Measurements from ENCODE around the gene TAS1R2. TPM values are rescaled to one million over a fixed set of nuclear protein-coding genes. Genes with fewer than 3 reads are reported as not detected.

Gene TAS1R2
- total and polyA plus RNA-seq, 2 of the 8 experiments (the other 6 are each of a cell fraction or from before 2014, with no cell fraction given) = not detected

DNA sequence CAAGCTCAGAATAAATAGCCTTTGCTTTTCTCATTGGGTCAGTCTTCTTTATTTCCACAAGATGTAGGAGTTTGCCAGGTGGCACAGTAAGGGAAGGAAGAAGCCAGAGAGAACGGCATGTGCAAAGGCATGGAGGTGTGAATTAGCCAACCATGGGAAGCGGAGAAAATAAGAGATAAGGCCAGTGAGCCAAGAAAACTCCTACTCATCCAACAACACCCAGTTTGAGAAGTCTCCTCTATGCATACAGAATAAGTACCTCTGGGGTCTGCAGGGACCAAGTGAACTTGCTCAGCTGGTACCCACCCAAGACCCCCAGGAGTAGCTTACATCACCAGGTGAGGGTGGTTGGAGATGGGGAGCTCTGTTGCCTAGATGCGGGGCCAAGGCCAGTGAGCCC is 66.7 kb downstream of the TAS1R2 start:
- H3K27me3 ChIP-seq (replicated peaks in 1 of 4; ENCODE audit: control insufficient read depth in 3 of 4, extremely low read depth in 1 of 4, insufficient read depth in 3 of 4, low read length in 3 of 4) = peaks cover 0 to 4% (median 0%) of the 10 kb centered on the region in 4 experiments; a peak in 3 of 7 replicates
- DNase-seq (ENCODE audit: low read depth in 1 of 2, low spot score in 2 of 2) = no peak
- no peak overlapping the region for H2BK5ac ChIP-seq (ENCODE audit: low read depth, low read length)
- no peak overlapping the region for H3K56ac ChIP-seq (replicated peaks; ENCODE audit: insufficient read length, low read depth, low read length)
- no peak overlapping the region for H2AFZ ChIP-seq (ENCODE audit: low read length)
- H3K23me2 ChIP-seq (ENCODE audit: low read depth, low read length) = no peaks in the 10 kb centered on the region
- no peak for FAIRE-seq
- no peak overlapping the region for H3K27ac ChIP-seq (ENCODE audit: low read depth, low read length)
- H2BK15ac ChIP-seq (ENCODE audit: low read length) = no peak overlapping the region
- no peak overlapping the region for H2AK5ac ChIP-seq (ENCODE audit: low read depth, low read length)
- H4K5ac ChIP-seq (ENCODE audit: insufficient read length, low read depth, low read length) = no peak overlapping the region
- ChIA-PET POLR2A (ENCODE audit: partially characterized antibody) (interaction anchor here (1.1 to 1.3 kb wide), 2 partner anchors 8 to 14 kb away, joined by 3 read pairs; no protein-coding TSS in a partner anchor), CTCF (ENCODE audit: partially characterized antibody) (interaction anchor here (1.0 to 5.2 kb wide), 7 partner anchors 8 to 196 kb away, joined by 3 to 23 read pairs (median 3); no protein-coding TSS in a partner anchor)
- no peak overlapping the region for H2BK20ac ChIP-seq (ENCODE audit: low read length)
- H2BK12ac ChIP-seq (ENCODE audit: low read depth, low read length) = no peak overlapping the region; the same call in 1 of the 2 replicates
- no peaks in the 10 kb centered on the region for H3K9me3 ChIP-seq (ENCODE audit: insufficient read depth in 2 of 2, low read depth in 1 of 2, low read length in 1 of 2)
- H3K4me3 ChIP-seq (ENCODE audit: extremely low read depth in 1 of 4, insufficient read depth in 2 of 4, low read depth in 3 of 4, low read length in 4 of 4) = no peak overlapping the region
- peaks cover 3 to 12% (median 7%) of the 10 kb centered on the region in 4 experiments; a peak in 6 of 7 replicates for H3K4me1 ChIP-seq (replicated peaks in 1 of 4; ENCODE audit: control insufficient read depth in 3 of 4, insufficient read depth in 4 of 4, low read length in 3 of 4)
- H3K4me2 ChIP-seq (ENCODE audit: insufficient read depth in 1 of 2, low read depth in 2 of 2, low read length in 2 of 2) = no peak overlapping the region
- H3K79me1 ChIP-seq (ENCODE audit: low read depth, low read length) = no peaks in the 10 kb centered on the region
- H4K91ac ChIP-seq (replicated peaks; ENCODE audit: insufficient read length, low read length) = no peak overlapping the region
- no peak overlapping the region for H3K14ac ChIP-seq (ENCODE audit: insufficient read length)
- WGBS, 2 experiments (ENCODE audit: extremely low coverage in 1 of 2, insufficient coverage in 1 of 2, insufficient read length in 1 of 2, insufficient replicate concordance in 2 of 2, low coverage in 1 of 2, low lambda C conversion rate in 2 of 2, missing lambda C conversion rate in 1 of 2) = 74% methylated on average over 3 of the region's 3 CpGs; no CpG with 5 or more reads in 1 of the 2 experiments
- no peak overlapping the region for H4K8ac ChIP-seq (ENCODE audit: extremely low read depth, insufficient read depth, low read length)
- no peak overlapping the region for H3K4ac ChIP-seq (replicated peaks; ENCODE audit: insufficient read length, low read depth, low read length)
- no peaks in the 10 kb centered on the region for H4K20me1 ChIP-seq (replicated peaks in 1 of 2; ENCODE audit: control insufficient read depth in 1 of 2, insufficient read depth in 2 of 2, low read length in 2 of 2)
- no peak overlapping the region for H2BK120ac ChIP-seq (replicated peaks; ENCODE audit: low read depth, low read length)
- H3K36me3 ChIP-seq (ENCODE audit: control insufficient read depth in 2 of 4, insufficient read depth in 4 of 4, low read length in 3 of 4) = no peaks in the 10 kb centered on the region
- H3K9ac ChIP-seq (replicated peaks in 1 of 4; ENCODE audit: extremely low read depth in 1 of 4, low read depth in 3 of 4, low read length in 3 of 4) = no peak overlapping the region
- H3K23ac ChIP-seq (ENCODE audit: insufficient read length) = no peak overlapping the region
- TF ChIP-seq YY1 (IDR thresholded peaks at IDR 0.05; ENCODE audit: low read depth, low read length) = no peak
- TF ChIP-seq, protein P1, sequence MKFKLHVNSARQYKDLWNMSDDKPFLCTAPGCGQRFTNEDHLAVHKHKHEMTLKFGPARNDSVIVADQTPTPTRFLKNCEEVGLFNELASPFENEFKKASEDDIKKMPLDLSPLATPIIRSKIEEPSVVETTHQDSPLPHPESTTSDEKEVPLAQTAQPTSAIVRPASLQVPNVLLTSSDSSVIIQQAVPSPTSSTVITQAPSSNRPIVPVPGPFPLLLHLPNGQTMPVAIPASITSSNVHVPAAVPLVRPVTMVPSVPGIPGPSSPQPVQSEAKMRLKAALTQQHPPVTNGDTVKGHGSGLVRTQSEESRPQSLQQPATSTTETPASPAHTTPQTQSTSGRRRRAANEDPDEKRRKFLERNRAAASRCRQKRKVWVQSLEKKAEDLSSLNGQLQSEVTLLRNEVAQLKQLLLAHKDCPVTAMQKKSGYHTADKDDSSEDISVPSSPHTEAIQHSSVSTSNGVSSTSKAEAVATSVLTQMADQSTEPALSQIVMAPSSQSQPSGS (IDR thresholded peaks at IDR 0.05; ENCODE audit: low read length) = no peak
- no peak for TF ChIP-seq POLR2AphosphoS5 (IDR thresholded peaks at IDR 0.05; ENCODE audit: low read depth, low read length)
- no peak for TF ChIP-seq RFX5 (IDR thresholded peaks at IDR 0.05; ENCODE audit: borderline replicate concordance, low read depth, low read length)
- TF ChIP-seq TAF7 (optimal IDR thresholded peaks at IDR 0.05; ENCODE audit: borderline replicate concordance, low read depth, low read length) = no peak
- TF ChIP-seq RNF2 (IDR thresholded peaks at IDR 0.05; ENCODE audit: borderline replicate concordance, low read depth, low read length, missing control alignments, poor library complexity, severe bottlenecking) = no peak
- TF ChIP-seq SAP30 (IDR thresholded peaks at IDR 0.05; ENCODE audit: insufficient read depth, insufficient replicate concordance, low read length) = no peak
- H3K79me2 ChIP-seq (ENCODE audit: control insufficient read depth in 1 of 2, insufficient read depth in 2 of 2, low read length in 2 of 2) = no peaks in the 10 kb centered on the region
- no peak overlapping the region for H3K18ac ChIP-seq (ENCODE audit: extremely low read depth, low read length)
